GM23338 (cell line): ENCODE results near the gene CCDC40. TPM values are rescaled to one million over a fixed set of nuclear protein-coding genes. Genes with fewer than 3 reads are reported as not detected.

Source experiments
- ATAC-seq: fragments of 200-7000 bp; cut with Tn5 transposase; 3 replicates; pipeline ENCODE4 v1.9.1; 2020
- DNase-seq: peaks from one replicate; pipeline ENCODE4 v3.0.0-alpha.2; 2015; ENCODE audit warnings: low spot score
- H2AFZ ChIP-seq: fragments of 200-600 bp; sonication (generic); 2 replicates; pipeline ENCODE4 v1.8.0; 2016; ENCODE audit warnings: antibody characterized with exemption, mild to moderate bottlenecking, moderate library complexity
- H3F3A ChIP-seq: fragments of 200-600 bp; sonication (generic); replicated peaks from 2 replicates; pipeline ENCODE4 v1.8.0; 2017; ENCODE audit warnings: antibody characterized with exemption, mixed run types, low read depth
- H3K27ac ChIP-seq: fragments of 200-600 bp; sonication (generic); 2 replicates; pipeline ENCODE4 v1.6.1; 2016; ENCODE audit warnings: low read depth
- H3K27me3 ChIP-seq: fragments of 200-600 bp; sonication (generic); 2 replicates; pipeline ENCODE4 v1.8.0; 2016; ENCODE audit warnings: mild to moderate bottlenecking, mixed run types, moderate library complexity; ENCODE audit not compliant: insufficient read depth
- H3K36me3 ChIP-seq: fragments of 200-600 bp; sonication (generic); 2 replicates; pipeline ENCODE4 v1.8.0; 2016; ENCODE audit warnings: mild to moderate bottlenecking; ENCODE audit not compliant: insufficient read depth
- H3K4me1 ChIP-seq: fragments of 200-600 bp; sonication (generic); 2 replicates; pipeline ENCODE4 v1.8.0; 2016; ENCODE audit warnings: mild to moderate bottlenecking, moderate library complexity; ENCODE audit not compliant: insufficient read depth
- H3K4me2 ChIP-seq: fragments of 200-600 bp; sonication (generic); 2 replicates; pipeline ENCODE4 v1.7.1; 2017; ENCODE audit warnings: mixed run types
- H3K4me3 ChIP-seq: fragments of 200-600 bp; sonication (generic); 2 replicates; pipeline ENCODE4 v1.6.1; 2016; ENCODE audit warnings: mixed run types
- H3K79me2 ChIP-seq: fragments of 200-600 bp; sonication (generic); replicated peaks from 2 replicates; pipeline ENCODE4 v1.8.0; 2017; ENCODE audit warnings: mild to moderate bottlenecking; ENCODE audit not compliant: insufficient read depth
- H3K9me2 ChIP-seq: fragments of 200-600 bp; sonication (generic); 2 replicates; pipeline ENCODE4 v1.8.0; 2017; ENCODE audit not compliant: insufficient read depth
- H4K20me1 ChIP-seq: fragments of 200-600 bp; sonication (generic); replicated peaks from 2 replicates; pipeline ENCODE4 v1.8.0; 2017; ENCODE audit warnings: mild to moderate bottlenecking; ENCODE audit not compliant: insufficient read depth
- H3K27ac Mint-ChIP-seq: 2 replicates; pipeline ENCODE4 v1.8.0; 2020; ENCODE audit warnings: inconsistent platforms, mild to moderate bottlenecking, moderate library complexity, mixed read lengths
- H3K27me3 Mint-ChIP-seq: 3 replicates; pipeline ENCODE4 v1.8.0; 2022; ENCODE audit warnings: low read depth, mild to moderate bottlenecking, moderate library complexity, mixed read lengths, inconsistent platforms; ENCODE audit not compliant: insufficient read depth, poor library complexity
- H3K36me3 Mint-ChIP-seq: 3 replicates; pipeline ENCODE4 v1.8.0; 2021; ENCODE audit warnings: low read depth, mild to moderate bottlenecking, inconsistent platforms, moderate library complexity, mixed read lengths
- H3K4me1 Mint-ChIP-seq: 3 replicates; pipeline ENCODE4 v1.8.0; 2020; ENCODE audit warnings: mild to moderate bottlenecking, inconsistent platforms, mixed read lengths
- H3K4me3 Mint-ChIP-seq: 3 replicates; pipeline ENCODE4 v1.8.0; 2021; ENCODE audit warnings: moderate library complexity, mild to moderate bottlenecking, inconsistent platforms, mixed read lengths
- H3K9me3 Mint-ChIP-seq: 3 replicates; pipeline ENCODE4 v1.8.0; 2020; ENCODE audit warnings: moderate library complexity, mild to moderate bottlenecking, inconsistent platforms, mixed read lengths
- CREB1 ChIP-seq: fragments of 250-450 bp; sonication (Bioruptor Pico); IDR thresholded peaks from 2 replicates; pipeline ENCODE4 v1.5.0; 2020; ENCODE audit warnings: low read depth, mild to moderate bottlenecking, moderate library complexity
- JUNB ChIP-seq: IDR thresholded peaks from one replicate; pipeline ENCODE4 v1.6.1; 2016; ENCODE audit warnings: antibody characterized with exemption; ENCODE audit not compliant: unreplicated experiment
- NANOG ChIP-seq: IDR thresholded peaks from 2 replicates; pipeline ENCODE4 v1.6.1; 2016; ENCODE audit warnings: antibody characterized with exemption, borderline replicate concordance
- POLR2AphosphoS5 ChIP-seq: IDR thresholded peaks from 2 replicates; pipeline ENCODE4 v1.6.1; 2016; ENCODE audit warnings: antibody characterized with exemption, low read depth
- ZNF114 ChIP-seq: fragments of 250-450 bp; sonication (Bioruptor Pico); IDR thresholded peaks from 2 replicates; pipeline ENCODE4 v1.5.0; 2020; ENCODE audit warnings: mild to moderate bottlenecking, moderate library complexity
- polyA plus RNA-seq: library from polyadenylated mRNA; unstranded; fragments of >200 nt; fragmentation: Nextera tagmentation; extraction: Ambion mirVana; gene quantifications from 2 replicates; pipeline ENCODE4 v1.2.1, GENCODE V29; 2016
- total RNA-seq: library from RNA; depleted of rRNA; stranded (reverse); fragments of >200 nt; shearing (Covaris generic); gene quantifications from 2 replicates; pipeline ENCODE4 v1.2.3, GENCODE V29; 2014
- TF ChIP-seq, protein P1 (sequence below): fragments of 250-450 bp; sonication (Bioruptor Pico); IDR thresholded peaks from 2 replicates; pipeline ENCODE4 v1.5.0; 2020; ENCODE audit warnings: mild to moderate bottlenecking, moderate library complexity

CCDC40 gene
- total and polyA plus RNA-seq, 2 experiments from 2014 or later: 7.6 to 8.1 TPM

- TF ChIP-seq JUNB (no peak), ZNF114 (CRISPR knock-in tag) (no peak), POLR2AphosphoS5 (no peak)
Observed at GRCh38 chr17:80122026-80122575, 85.7 kb downstream of the CCDC40 start (continued).

- Histone ChIP-seq H3F3A (peaks cover 10% of the 10 kb centered on the region; the same call in 1 of the 2 replicates), H3K4me2 (no peak overlapping the region), H3K79me2 (no peaks in the 10 kb centered on the region), H3K4me1 (peaks cover 10% of the 10 kb centered on the region), H4K20me1 (no peaks in the 10 kb centered on the region), H3K27me3 (no peaks in the 10 kb centered on the region), H3K36me3 (no peaks in the 10 kb centered on the region), H2AFZ (no peak overlapping the region), H3K4me3 (no peak overlapping the region), H3K9me2 (no peaks in the 10 kb centered on the region), H3K27ac (no peak overlapping the region)
- H3K4me1 Mint-ChIP-seq: peaks cover 12% of the 10 kb centered on the region
- H3K27me3 Mint-ChIP-seq: peaks cover 12% of the 10 kb centered on the region
- TF ChIP-seq CREB1 (CRISPR knock-in tag) (no peak), NANOG (no peak), ZNF114 (CRISPR knock-in tag) (no peak)
- TF ChIP-seq, protein P1, sequence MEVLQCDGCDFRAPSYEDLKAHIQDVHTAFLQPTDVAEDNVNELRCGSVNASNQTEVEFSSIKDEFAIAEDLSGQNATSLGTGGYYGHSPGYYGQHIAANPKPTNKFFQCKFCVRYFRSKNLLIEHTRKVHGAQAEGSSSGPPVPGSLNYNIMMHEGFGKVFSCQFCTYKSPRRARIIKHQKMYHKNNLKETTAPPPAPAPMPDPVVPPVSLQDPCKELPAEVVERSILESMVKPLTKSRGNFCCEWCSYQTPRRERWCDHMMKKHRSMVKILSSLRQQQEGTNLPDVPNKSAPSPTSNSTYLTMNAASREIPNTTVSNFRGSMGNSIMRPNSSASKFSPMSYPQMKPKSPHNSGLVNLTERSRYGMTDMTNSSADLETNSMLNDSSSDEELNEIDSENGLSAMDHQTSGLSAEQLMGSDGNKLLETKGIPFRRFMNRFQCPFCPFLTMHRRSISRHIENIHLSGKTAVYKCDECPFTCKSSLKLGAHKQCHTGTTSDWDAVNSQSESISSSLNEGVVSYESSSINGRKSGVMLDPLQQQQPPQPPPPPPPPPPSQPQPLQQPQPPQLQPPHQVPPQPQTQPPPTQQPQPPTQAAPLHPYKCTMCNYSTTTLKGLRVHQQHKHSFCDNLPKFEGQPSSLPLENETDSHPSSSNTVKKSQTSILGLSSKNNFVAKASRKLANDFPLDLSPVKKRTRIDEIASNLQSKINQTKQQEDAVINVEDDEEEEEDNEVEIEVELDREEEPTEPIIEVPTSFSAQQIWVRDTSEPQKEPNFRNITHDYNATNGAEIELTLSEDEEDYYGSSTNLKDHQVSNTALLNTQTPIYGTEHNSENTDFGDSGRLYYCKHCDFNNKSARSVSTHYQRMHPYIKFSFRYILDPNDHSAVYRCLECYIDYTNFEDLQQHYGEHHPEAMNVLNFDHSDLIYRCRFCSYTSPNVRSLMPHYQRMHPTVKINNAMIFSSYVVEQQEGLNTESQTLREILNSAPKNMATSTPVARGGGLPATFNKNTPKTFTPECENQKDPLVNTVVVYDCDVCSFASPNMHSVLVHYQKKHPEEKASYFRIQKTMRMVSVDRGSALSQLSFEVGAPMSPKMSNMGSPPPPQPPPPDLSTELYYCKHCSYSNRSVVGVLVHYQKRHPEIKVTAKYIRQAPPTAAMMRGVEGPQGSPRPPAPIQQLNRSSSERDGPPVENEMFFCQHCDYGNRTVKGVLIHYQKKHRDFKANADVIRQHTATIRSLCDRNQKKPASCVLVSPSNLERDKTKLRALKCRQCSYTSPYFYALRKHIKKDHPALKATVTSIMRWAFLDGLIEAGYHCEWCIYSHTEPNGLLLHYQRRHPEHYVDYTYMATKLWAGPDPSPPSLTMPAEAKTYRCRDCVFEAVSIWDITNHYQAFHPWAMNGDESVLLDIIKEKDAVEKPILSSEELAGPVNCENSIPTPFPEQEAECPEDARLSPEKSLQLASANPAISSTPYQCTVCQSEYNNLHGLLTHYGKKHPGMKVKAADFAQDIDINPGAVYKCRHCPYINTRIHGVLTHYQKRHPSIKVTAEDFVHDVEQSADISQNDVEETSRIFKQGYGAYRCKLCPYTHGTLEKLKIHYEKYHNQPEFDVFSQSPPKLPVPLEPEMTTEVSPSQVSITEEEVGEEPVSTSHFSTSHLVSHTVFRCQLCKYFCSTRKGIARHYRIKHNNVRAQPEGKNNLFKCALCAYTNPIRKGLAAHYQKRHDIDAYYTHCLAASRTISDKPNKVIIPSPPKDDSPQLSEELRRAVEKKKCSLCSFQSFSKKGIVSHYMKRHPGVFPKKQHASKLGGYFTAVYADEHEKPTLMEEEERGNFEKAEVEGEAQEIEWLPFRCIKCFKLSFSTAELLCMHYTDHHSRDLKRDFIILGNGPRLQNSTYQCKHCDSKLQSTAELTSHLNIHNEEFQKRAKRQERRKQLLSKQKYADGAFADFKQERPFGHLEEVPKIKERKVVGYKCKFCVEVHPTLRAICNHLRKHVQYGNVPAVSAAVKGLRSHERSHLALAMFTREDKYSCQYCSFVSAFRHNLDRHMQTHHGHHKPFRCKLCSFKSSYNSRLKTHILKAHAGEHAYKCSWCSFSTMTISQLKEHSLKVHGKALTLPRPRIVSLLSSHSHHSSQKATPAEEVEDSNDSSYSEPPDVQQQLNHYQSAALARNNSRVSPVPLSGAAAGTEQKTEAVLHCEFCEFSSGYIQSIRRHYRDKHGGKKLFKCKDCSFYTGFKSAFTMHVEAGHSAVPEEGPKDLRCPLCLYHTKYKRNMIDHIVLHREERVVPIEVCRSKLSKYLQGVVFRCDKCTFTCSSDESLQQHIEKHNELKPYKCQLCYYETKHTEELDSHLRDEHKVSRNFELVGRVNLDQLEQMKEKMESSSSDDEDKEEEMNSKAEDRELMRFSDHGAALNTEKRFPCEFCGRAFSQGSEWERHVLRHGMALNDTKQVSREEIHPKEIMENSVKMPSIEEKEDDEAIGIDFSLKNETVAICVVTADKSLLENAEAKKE (CRISPR knock-in tag): no peak
- ATAC-seq (no peak), DNase-seq (no peak)
- H3K9me3 Mint-ChIP-seq: no peaks in the 10 kb centered on the region
- no peaks in the 10 kb centered on the region for H3K36me3 Mint-ChIP-seq
- H3K4me3 Mint-ChIP-seq: no peak overlapping the region
- no peak overlapping the region for H3K27ac Mint-ChIP-seq
Observed at GRCh38 chr17:80122926-80123505, 86.6 kb downstream of the CCDC40 start.
